Measurements from ENCODE around the gene ZNF525. TPM values are rescaled to one million over a fixed set of nuclear protein-coding genes. Genes with fewer than 3 reads are reported as not detected.

The ZNF525 gene
- 0.12 to 0.97 TPM (median 0.33 TPM) in 5 replicates for total RNA-seq (2022; extraction: Qiagen RNA extraction; ENCODE audit: low read depth)

DNA sequence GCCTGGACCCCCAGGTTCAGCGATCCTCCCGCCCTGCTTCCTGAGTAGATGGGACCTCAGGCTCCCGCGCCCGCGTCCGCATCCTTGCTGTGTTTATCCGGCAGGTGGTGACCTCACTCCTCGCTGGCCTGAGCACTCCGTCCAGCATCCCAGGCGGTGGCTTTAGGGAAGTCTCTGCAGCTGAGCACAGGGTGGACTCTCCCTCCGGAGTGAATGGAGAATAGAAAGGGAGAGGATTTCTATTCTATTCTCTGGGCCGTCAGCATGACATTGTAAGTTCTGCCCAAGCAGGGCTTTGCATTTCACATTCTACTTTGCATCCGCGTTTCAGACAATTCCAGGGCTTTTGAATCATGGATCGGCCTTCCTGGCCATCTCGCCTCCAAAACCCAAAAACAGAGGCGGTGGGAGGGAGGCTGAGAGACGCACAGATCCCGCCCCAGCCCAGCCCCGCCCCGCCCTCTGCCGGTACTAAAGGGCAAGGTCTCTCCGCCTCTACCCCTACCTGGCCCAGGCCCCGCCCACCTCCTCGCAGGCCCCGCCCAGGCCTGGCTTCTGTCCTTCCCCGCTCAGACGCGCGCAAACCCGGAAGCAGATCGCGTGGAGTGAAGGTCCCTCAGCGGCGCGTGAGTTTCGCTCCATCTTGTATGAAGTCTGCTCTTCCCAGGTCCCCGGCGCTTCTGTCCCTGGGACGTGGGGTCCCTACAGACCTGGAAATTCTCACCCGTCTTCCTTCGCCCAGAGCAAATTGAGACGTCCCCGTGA, at the start of gene ZNF525:
TSS of gene ZNF525 (plus strand) at position 572 of the 765 bp plus-strand sequence. CDS start 6,577 bp downstream, outside the sequence.

DNA sequence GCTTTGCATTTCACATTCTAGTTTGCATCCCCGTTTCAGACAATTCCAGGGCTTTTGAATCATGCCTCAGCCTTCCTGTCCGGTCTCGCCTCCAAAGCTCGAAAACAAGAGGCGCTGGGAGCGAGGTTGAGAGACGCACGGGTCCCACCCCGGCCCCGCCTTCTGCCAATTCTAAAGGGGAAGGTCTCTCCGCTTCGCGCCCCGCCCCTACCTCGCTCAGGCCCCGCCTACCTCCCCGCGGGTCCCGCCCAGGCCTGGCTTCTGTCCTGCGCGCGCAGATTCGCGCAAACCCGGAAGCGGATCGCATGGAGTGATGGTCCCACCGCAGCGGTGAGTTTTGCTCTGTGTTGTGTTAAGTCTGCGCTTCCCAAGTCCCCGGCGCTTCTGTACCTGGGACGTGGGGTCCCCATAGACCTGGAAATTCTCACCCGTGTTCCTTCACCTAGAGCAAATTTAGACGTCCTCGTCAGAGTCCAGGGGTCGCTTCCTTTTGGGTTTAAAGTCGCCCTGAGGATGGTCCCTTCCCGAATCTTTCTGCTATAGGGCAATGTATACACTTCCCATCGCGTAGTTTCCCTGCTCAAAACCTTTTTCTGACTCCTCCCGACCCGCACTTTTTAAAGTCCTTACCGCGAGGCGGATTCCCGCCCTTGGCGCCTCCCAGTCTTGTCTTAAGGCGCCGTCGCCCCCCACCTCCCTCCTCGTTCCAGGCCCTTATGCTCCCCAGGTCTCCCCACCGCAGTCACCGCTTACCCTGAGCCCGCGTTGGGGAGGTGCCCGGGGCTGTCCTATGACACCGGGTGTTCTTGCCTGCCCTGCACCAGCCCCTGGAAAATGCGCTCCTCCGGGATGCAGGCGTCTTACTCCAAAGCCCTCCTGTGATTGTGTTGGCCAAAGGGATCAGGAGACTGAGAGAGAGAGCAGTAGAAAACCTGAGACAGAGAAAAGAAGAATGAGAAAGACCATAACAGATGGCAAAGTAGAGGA, 31.7 kb upstream of the ZNF525 start, which contains the start of gene ZNF845:
TSS of gene ZNF845 (plus strand) at position 287 of the 987 bp plus-strand sequence. CDS start 7,559 bp downstream, outside the sequence.

DNA sequence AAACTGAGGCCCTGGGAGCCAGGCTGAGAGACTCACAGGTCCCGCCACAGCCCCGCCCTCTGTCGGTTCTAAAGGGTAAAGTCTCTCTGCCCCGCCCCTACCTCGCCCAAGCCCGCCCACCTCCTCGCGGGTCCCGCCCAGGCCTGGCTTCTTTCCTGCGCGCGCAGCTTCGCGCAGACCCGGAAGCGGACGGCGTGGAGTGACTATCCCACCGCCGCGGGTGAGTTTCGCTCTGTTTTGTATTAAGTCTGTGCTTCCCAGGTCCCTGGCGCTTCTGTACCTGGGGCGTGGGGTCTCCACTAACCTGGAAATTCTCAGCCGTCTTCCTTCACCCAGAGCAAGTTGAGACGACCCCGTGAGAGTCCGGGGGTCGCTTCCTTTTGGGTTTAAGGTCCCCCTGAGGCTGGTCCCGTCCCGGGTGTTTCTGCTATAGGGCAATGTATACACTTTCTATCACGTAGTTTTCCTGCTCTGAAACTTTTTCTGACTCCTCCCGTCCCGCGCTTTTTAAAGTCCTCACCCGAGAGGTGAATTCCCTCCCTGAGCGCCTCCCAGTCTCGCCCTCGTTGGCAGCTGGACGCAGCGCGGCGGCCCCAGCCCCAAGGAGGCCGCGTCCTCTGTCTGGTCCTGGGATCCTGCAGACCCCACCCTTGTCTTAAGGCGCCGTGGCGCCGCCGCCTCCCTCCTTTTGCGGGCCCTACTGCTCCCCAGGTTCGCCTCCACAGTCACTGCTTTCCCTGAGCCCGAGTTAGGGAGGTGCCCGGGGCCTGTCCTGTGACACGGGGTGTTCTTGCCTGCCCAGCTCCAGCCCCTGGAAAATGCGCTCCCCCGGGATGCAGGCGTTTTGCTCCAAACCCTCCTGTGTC, 29.7 kb downstream of the ZNF525 start, which contains the start of gene ZNF765:
TSS of gene ZNF765 (plus strand) at position 176 of the 866 bp plus-strand sequence. CDS start 2,867 bp downstream, outside the sequence.

DNA sequence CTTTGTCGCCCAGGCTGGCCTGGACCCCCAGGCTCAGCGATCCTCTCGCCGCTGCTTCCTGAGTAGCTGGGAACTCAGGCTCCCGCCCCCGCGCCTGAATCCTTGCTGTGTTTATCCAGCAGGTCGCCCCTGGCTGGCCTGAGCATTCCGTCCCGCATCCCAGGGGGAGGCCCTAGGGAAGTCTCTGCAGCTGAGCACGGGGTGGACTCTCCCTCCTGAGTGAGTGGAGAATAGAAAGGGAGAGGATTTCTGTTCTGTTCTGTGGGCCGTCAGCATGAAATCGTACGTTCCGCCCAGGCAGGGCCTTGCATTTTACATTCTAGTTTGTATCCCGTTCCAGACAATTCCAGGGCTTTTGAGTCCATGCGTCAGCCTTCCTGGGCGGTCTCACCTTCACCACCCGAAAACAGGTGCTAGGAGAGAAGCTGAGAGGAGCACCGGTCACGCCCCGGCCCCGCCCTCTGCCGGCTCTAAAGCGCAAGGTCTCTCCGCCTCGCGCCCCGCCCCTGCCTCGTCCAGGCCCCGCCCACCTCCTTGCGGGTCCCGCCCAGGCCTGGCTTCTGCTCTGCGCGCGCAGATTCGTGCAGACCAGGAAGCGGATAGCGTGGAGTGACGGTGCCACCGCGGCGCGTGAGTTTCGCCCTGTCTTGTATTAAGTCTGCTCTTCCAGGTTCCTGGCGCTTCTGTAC, 66.0 kb downstream of the ZNF525 start, which contains the start of gene ZNF761:
TSS of gene ZNF761 (plus strand) at position 586 of the 689 bp plus-strand sequence. CDS start 15,285 bp downstream, outside the sequence.

Other genes starting within 250 kb of the ZNF525 start
- not detected in 5 replicates for gene ZNF415, start 232.8 kb upstream of the ZNF525 start, total RNA-seq (2022; extraction: Qiagen RNA extraction; ENCODE audit: low read depth)
- not detected in 5 replicates for gene ZNF347, start 206.7 kb upstream of the ZNF525 start, total RNA-seq (2022; extraction: Qiagen RNA extraction; ENCODE audit: low read depth)
- not detected in 5 replicates for gene ZNF665, start 172.3 kb upstream of the ZNF525 start, total RNA-seq (2022; extraction: Qiagen RNA extraction; ENCODE audit: low read depth)
- not detected in 5 replicates for gene ZNF677, start 110.8 kb upstream of the ZNF525 start, total RNA-seq (2022; extraction: Qiagen RNA extraction; ENCODE audit: low read depth)
- not detected in 5 replicates for gene VN1R2, start 107.4 kb upstream of the ZNF525 start, total RNA-seq (2022; extraction: Qiagen RNA extraction; ENCODE audit: low read depth)
- gene VN1R4, start 98.0 kb upstream of the ZNF525 start, total RNA-seq (2022; extraction: Qiagen RNA extraction; ENCODE audit: low read depth) = not detected in 5 replicates
- gene ZNF845, start 32.0 kb upstream of the ZNF525 start, total RNA-seq (2022; extraction: Qiagen RNA extraction; ENCODE audit: low read depth) = 3.1 to 4.6 TPM (median 3.9 TPM) in 5 replicates
- gene ZNF765, start 29.4 kb downstream of the ZNF525 start, total RNA-seq (2022; extraction: Qiagen RNA extraction; ENCODE audit: low read depth) = 3.0 to 5.2 TPM (median 4.2 TPM) in 5 replicates
- 7.4 to 9.2 TPM (median 7.9 TPM) in 5 replicates for gene ZNF761, start 66.3 kb downstream of the ZNF525 start, total RNA-seq (2022; extraction: Qiagen RNA extraction; ENCODE audit: low read depth)
- 0.11 to 0.49 TPM (median 0.31 TPM) in 5 replicates for gene ZNF813, start 102.0 kb downstream of the ZNF525 start, total RNA-seq (2022; extraction: Qiagen RNA extraction; ENCODE audit: low read depth)
- gene ZNF331, start 172.4 kb downstream of the ZNF525 start, total RNA-seq (2022; extraction: Qiagen RNA extraction; ENCODE audit: low read depth) = 11.9 to 15.4 TPM (median 14.2 TPM) in 5 replicates